ENCODE results near the gene ACSL6.

The ACSL6 gene

DNA sequence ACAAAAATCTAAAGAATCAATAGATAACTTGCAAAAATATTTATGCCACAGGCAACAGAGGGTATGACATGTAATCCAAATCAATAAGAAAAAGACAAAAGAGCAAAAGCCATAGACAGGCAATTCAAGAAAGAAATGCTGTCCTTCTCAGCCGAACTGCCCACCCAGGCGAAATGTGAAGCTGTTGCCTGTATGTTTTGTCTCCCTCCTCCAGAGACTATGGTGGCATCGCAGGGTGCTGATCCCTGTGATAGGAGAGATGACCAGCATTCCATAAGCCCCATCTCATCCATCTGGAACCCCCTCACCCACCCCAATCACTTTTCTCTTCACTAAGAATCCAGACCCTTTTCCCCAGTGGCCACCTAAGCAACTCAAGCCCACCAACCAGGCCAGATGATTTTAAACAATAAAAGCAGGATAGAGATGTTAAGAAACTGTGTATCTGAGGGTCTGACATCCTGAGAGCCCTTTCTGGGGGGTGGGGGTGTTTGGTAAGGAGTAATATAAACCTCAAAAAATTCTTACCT is 5.3 kb upstream of the ACSL6 start:
- no peak overlapping the region for H3K4me3 ChIP-seq (ENCODE audit: low read depth, low read length)
- DNase-seq (ENCODE audit: low read depth): no peak
- no peak for TF ChIP-seq CTCF (conservative IDR thresholded peaks at IDR 0.05; ENCODE audit: low read depth, low read length)

DNA sequence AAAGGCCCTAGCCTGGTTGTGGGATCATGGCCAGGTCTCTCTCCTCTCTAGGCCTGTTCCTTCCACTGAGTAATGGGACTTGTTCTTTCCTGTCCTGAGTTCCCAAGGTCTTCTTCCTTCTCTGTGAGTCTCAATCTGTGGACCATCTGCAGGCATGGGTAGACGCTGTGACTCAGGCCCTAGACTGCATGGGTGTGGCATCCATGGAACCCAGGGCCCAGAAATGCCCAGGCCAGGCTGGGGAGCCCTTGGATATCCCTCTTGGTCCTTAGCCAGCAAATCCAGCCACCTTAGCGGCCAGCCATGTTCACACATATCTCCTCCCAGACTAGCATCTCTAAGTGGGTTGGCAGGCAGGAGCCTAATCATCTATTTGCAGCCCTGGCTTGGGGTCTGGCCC is 2.3 kb upstream of the ACSL6 start:
- TF ChIP-seq CTCF (conservative IDR thresholded peaks at IDR 0.05; ENCODE audit: low read depth, low read length): no peak
- no peak overlapping the region for H3K4me3 ChIP-seq (ENCODE audit: low read depth, low read length)
- no peak for DNase-seq (ENCODE audit: low read depth)

DNA sequence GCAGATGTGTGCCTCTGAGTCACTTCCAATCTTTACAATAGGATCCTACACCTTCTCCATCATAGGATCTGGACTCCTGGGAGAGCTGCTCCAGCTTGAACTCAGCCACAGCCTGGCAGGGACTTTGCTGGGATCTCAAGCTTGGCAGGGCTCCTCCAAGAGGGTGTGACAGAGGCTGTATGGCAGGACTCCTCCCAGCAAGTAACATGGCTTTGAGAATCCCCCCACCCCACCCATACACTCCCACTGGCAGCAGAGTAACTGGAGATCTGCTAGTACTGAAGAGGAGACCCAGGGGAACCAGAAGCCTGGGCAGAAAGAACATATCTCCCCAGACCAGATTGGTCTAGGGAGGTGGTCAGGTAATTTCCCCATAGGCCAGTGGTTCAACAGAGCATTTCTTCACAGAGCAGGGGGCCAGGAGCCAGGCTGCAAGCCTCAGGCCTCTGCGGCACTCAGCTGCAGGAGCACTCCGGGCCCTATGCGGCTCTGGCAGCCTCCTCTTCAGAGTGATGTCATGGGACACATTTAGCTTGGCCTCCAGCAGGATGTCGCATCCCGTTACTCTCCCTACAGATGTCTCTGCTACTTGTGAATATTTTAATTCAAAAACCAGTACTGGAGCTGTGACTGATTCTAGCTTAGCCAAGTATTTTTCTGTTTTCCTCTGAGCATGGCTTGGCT is 1.7 kb upstream of the ACSL6 start:
- DNase-seq (ENCODE audit: low read depth): no peak
- no peak overlapping the region for H3K4me3 ChIP-seq (ENCODE audit: low read depth, low read length)
- TF ChIP-seq CTCF (conservative IDR thresholded peaks at IDR 0.05; ENCODE audit: low read depth, low read length): no peak

GRCh38 chr5:132012371-132013005 is 1.0 kb upstream of the ACSL6 start:
- DNase-seq (ENCODE audit: low read depth): peak; percentile 85
- no peak overlapping the region for H3K4me3 ChIP-seq (ENCODE audit: low read depth, low read length)
- TF ChIP-seq CTCF (conservative IDR thresholded peaks at IDR 0.05; ENCODE audit: low read depth, low read length): no peak

- TF ChIP-seq CTCF (conservative IDR thresholded peaks at IDR 0.05; ENCODE audit: low read depth, low read length): no peak
- peak overlapping the region; percentile 56 for H3K4me3 ChIP-seq (ENCODE audit: low read depth, low read length)
- no peak for DNase-seq (ENCODE audit: low read depth)
Measured at GRCh38 chr5:132010989-132011621, 353 bp downstream of the ACSL6 start.

GRCh38 chr5:132010645-132010988 is 841 bp downstream of the ACSL6 start:
- DNase-seq (ENCODE audit: low read depth): no peak
- H3K4me3 ChIP-seq (ENCODE audit: low read depth, low read length): no peak overlapping the region
- TF ChIP-seq CTCF (conservative IDR thresholded peaks at IDR 0.05; ENCODE audit: low read depth, low read length): no peak

Measured in choroid plexus epithelial cell (primary cell).